Brain microvascular endothelial cell (primary cell): ENCODE measurements around the gene TMA7B.
A peak's percentile ranks its signal among the peaks of the same experiment; 100 is the strongest.

Source experiments
- DNase-seq: peaks from one replicate; pipeline ENCODE4 v3.0.0-alpha.2; 2020
- H3K27ac ChIP-seq: fragments of 250-450 bp; sonication (Bioruptor Pico); 2 replicates; pipeline ENCODE4 v1.5.1; 2020; ENCODE audit warnings: mild to moderate bottlenecking, moderate library complexity
- H3K27me3 ChIP-seq: fragments of 250-450 bp; sonication (Bioruptor Pico); replicated peaks from 2 replicates; pipeline ENCODE4 v1.5.1; 2020; ENCODE audit warnings: mild to moderate bottlenecking
- H3K36me3 ChIP-seq: fragments of 250-450 bp; sonication (Bioruptor Pico); replicated peaks from 2 replicates; pipeline ENCODE4 v1.5.1; 2020; ENCODE audit warnings: mild to moderate bottlenecking
- H3K4me3 ChIP-seq: 2 replicates; pipeline ENCODE4 v1.5.1; 2011; ENCODE audit warnings: low read depth, mild to moderate bottlenecking, control low read depth, low read length, moderate library complexity
- in situ Hi-C: cut with HindIII; loops from 2 replicates; pipeline ENCODE4 v1.10.0; 2017; ENCODE audit warnings: low sequenced_read_pairs, low pct_ligation_motif_present
- TF ChIP-seq, protein P1 (sequence below): IDR thresholded peaks from 2 replicates; pipeline ENCODE4 v1.5.1; 2011; ENCODE audit warnings: low read depth, mild to moderate bottlenecking, moderate library complexity, low read length, control low read depth, inconsistent platforms; ENCODE audit errors: missing control alignments

Gene TMA7B

DNA sequence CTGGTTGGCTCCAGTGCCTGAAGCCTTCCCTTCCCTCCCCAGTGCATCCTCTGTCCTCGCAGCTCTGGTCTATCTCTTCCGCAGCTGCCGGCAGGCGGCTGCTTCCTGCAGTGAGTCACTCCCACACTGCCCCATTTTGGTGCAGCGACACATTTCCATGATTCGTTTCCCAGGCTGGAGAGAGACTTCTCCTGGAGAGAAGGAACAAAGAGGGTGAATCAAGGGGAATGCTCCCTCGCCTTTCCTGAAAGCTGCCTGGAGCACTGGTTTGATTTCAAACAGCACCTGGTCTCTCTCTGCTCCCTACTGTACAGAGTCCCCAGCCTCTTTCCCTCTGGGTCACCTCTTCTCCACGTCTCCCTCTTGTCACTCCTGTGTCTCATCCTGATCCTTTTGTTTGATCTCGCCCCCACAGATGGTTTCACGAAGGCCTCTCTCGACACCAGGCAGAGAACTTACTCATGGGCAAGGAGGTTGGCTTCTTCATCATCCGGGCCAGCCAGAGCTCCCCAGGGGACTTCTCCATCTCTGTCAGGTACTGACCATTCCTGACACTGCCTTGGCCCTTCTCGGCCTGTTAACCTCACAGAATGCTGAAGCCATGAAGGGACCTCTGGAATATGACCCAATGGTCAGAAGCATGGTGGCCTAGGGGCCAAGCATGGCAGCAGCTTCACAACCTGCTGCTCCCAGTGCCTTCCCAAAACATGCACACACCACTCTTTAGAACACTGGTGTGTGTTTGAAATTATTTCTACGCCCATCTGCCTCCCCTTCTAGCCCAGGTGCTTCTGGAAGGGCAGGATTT lies at the start of gene TMA7B:
TSS of gene TMA7B (plus strand) at position 758 of the 808 bp plus-strand sequence. CDS start 3,978 bp downstream, outside the sequence.
- in situ Hi-C loops: no loop called here
- Histone ChIP-seq H3K27ac (peak within 1 kb of the TSS; percentile 94), H3K36me3 (no peaks in the 10 kb centered on the region), H3K27me3 (no peaks in the 10 kb centered on the region), H3K4me3 (no peak within 1 kb of the TSS)
- DNase-seq: peak; percentile 49
- TF ChIP-seq, protein P1, sequence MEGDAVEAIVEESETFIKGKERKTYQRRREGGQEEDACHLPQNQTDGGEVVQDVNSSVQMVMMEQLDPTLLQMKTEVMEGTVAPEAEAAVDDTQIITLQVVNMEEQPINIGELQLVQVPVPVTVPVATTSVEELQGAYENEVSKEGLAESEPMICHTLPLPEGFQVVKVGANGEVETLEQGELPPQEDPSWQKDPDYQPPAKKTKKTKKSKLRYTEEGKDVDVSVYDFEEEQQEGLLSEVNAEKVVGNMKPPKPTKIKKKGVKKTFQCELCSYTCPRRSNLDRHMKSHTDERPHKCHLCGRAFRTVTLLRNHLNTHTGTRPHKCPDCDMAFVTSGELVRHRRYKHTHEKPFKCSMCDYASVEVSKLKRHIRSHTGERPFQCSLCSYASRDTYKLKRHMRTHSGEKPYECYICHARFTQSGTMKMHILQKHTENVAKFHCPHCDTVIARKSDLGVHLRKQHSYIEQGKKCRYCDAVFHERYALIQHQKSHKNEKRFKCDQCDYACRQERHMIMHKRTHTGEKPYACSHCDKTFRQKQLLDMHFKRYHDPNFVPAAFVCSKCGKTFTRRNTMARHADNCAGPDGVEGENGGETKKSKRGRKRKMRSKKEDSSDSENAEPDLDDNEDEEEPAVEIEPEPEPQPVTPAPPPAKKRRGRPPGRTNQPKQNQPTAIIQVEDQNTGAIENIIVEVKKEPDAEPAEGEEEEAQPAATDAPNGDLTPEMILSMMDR: peak; percentile 66

- TF ChIP-seq, protein P1: no peak
- H3K27me3 ChIP-seq: peaks cover 10% of the 10 kb centered on the region
- no peak overlapping the region for H3K27ac ChIP-seq
- no peaks in the 10 kb centered on the region for H3K36me3 ChIP-seq
- no peak for DNase-seq
- no peak overlapping the region for H3K4me3 ChIP-seq
- in situ Hi-C loops: no loop called here
These were observed 49.2 kb upstream of the TMA7B start for GRCh38 chr22:39910876-39911613.

DNA sequence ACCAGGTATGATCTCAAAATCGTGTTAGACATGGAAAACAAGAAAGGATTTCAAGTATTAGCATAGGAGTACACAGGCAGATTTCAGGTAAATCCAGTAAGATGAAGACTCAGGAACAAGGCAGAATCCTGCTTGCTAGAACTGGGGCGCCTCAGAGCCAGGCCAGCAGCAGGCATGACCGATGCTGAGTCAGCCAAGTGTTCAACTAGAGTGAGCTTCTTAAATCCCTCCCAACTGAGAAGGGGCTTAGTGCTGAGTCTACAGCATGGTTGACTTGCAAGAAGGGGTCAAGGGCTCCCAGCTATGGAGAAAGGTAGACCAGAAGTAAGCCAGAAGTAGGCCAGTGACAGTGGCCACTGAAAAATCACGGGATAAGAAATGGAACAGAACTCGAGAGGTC lies 46.9 kb upstream of the TMA7B start:
- in situ Hi-C loops: no loop called here
- Histone ChIP-seq H3K4me3 (no peak overlapping the region), H3K36me3 (no peaks in the 10 kb centered on the region), H3K27ac (no peak overlapping the region), H3K27me3 (peaks cover 19% of the 10 kb centered on the region)
- no peak for DNase-seq
- TF ChIP-seq, protein P1: no peak

DNA sequence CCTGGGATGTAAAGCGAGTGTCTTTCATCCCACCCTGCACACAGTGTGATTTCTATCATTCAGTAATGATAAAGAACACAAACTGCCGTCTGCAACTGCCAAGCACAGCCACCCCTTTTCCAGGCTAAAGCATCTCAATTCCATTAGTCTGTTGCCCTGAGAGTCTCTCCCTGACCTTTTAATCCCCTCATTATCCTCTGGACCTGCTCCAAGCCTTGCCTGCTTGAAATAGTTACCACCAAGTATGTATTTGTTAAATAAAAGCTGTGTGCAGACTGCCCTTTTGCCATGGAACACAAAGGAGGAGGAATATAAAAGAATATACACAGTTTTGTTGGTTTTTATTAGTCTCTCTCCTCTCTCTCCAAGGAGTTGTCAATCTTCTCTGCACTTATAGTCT lies 46.3 kb upstream of the TMA7B start:
- Histone ChIP-seq H3K4me3 (no peak overlapping the region), H3K27ac (no peak overlapping the region)
- TF ChIP-seq, protein P1: no peak

DNA sequence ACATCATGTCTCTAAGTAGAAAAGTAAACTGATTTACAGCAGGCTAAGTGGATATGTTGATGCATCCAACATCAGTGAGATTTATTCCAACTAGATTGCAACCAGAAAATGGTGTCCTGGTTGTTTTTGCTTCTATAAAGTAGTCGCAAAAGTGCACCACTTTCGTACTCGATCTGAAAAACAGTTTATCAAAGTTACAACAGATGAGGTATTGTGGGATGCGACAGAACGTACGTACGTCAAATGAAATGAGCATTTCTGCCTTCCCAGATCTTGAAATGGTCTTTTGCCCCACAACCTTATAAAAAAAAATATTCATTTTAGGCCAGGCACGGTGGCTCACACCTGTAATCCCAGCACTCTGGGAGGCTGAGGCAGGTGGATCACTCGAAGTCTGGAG lies 45.6 kb upstream of the TMA7B start:
- TF ChIP-seq, protein P1: no peak
- H3K4me3 ChIP-seq: no peak overlapping the region
- no peak for DNase-seq
- H3K27ac ChIP-seq: no peak overlapping the region
- in situ Hi-C loops: no loop called here
- H3K36me3 ChIP-seq: no peaks in the 10 kb centered on the region
- H3K27me3 ChIP-seq: peaks cover 22% of the 10 kb centered on the region

More for the DNA sequence above, 46.3 kb upstream of the TMA7B start:
- Histone ChIP-seq H3K36me3 (no peaks in the 10 kb centered on the region), H3K27me3 (peaks cover 18% of the 10 kb centered on the region)
- in situ Hi-C loops: no loop called here
- DNase-seq: no peak
